ENCODE measurements around the gene DRG2.

Gene DRG2, protein sequence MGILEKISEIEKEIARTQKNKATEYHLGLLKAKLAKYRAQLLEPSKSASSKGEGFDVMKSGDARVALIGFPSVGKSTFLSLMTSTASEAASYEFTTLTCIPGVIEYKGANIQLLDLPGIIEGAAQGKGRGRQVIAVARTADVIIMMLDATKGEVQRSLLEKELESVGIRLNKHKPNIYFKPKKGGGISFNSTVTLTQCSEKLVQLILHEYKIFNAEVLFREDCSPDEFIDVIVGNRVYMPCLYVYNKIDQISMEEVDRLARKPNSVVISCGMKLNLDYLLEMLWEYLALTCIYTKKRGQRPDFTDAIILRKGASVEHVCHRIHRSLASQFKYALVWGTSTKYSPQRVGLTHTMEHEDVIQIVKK

DNA sequence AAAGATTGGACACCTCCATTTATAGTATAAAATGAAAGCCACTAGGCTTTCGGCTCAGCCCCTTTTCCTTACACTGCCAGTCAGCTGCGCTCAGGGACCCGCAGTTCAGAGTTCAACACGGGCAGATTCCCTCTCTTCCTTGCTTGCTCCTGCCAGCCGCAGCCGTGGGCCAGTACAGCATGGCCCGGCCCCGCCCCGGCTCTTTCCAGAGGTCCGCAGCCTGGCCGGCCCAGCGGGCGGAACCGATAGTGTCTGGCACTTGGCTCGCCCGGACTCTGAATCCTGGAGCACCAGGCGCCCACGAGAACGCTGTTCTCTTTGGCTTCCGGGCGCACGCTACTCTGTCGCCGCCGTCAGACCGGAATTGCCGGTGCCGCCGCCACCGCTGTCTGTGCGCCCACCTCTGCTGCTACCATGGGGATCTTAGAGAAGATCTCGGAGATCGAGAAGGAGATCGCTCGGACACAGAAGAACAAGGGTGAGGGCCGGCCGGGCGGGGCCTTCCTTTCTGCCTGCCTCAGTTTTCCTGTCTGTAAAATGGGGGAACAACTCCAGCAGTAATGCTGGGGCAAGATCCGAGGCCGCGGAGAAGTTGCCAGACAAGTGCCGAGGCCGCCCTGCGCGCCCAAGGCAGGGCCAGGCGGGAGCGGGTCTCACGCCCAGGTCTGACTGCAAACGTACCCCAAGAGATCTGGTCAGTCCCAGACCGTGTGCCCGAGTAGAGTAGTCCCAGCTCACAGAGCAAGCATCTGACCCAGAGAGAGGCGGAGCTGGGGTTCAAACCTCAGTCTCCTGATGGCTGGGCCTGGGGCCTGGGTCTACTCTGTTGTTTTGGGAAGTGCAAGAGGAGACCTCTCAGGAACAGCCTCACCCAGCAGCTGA is at the start of gene DRG2:
DRG2 (plus strand) TSS at position 339 of the 882 bp plus-strand sequence; CDS start at position 415, 76 bp downstream.
- TF ChIP-seq GATA1 (IDR thresholded peaks at IDR 0.05; ENCODE audit: low read depth, low read length): no peak
- TF ChIP-seq POLR2A (IDR thresholded peaks at IDR 0.05; ENCODE audit: low read length): peak; percentile 72

GRCh38 chr17:18038149-18038850 is 49.4 kb upstream of the DRG2 start:
- TF ChIP-seq GATA1 (IDR thresholded peaks at IDR 0.05; ENCODE audit: low read depth, low read length) (no peak), POLR2A (IDR thresholded peaks at IDR 0.05; ENCODE audit: low read length) (no peak)
- peak in 1 of 2 experiments; percentile 50 for DNase-seq

More for the DNA sequence above, at the start of gene DRG2:
- peak; percentile 94 to 96 for DNase-seq

- peak; percentile 100 for DNase-seq
- no peak for TF ChIP-seq GATA1 (IDR thresholded peaks at IDR 0.05; ENCODE audit: low read depth, low read length)
- peak; percentile 70 for TF ChIP-seq POLR2A (IDR thresholded peaks at IDR 0.05; ENCODE audit: low read length)
Observed at GRCh38 chr17:18038861-18039534, 48.8 kb upstream of the DRG2 start, which contains the start of the genes ATPAF2 and GID4. Gene ATPAF2 (minus strand): TSS chr17:18039168. CDS start chr17:18039013, 155 bp downstream. Gene GID4 (plus strand): TSS chr17:18039408. CDS start chr17:18039465, 57 bp downstream.

- peak; percentile 74 to 82 for DNase-seq
- no peak for TF ChIP-seq GATA1 (IDR thresholded peaks at IDR 0.05; ENCODE audit: low read depth, low read length)
Observed at GRCh38 chr17:18039535-18040260, 48.0 kb upstream of the DRG2 start.

GRCh38 chr17:18040261-18040858 is 47.4 kb upstream of the DRG2 start:
- TF ChIP-seq POLR2A (IDR thresholded peaks at IDR 0.05; ENCODE audit: low read length) (no peak), GATA1 (IDR thresholded peaks at IDR 0.05; ENCODE audit: low read depth, low read length) (no peak)
- peak in 1 of 2 experiments; percentile 47 for DNase-seq

GRCh38 chr17:18041776-18042175 is 46.0 kb upstream of the DRG2 start:
- TF ChIP-seq GATA1 (IDR thresholded peaks at IDR 0.05; ENCODE audit: low read depth, low read length): no peak

GRCh38 chr17:18042983-18043382 is 44.8 kb upstream of the DRG2 start:
- peak; percentile 56 to 70 for DNase-seq
- TF ChIP-seq POLR2A (IDR thresholded peaks at IDR 0.05; ENCODE audit: low read length) (no peak), GATA1 (IDR thresholded peaks at IDR 0.05; ENCODE audit: low read depth, low read length) (no peak)

More at GRCh38 chr17:18041776-18042175, 46.0 kb upstream of the DRG2 start:
- peak; percentile 31 to 36 for DNase-seq

GRCh38 chr17:18043491-18043890 is 44.3 kb upstream of the DRG2 start:
- TF ChIP-seq POLR2A (IDR thresholded peaks at IDR 0.05; ENCODE audit: low read length): no peak
- no peak for TF ChIP-seq GATA1 (IDR thresholded peaks at IDR 0.05; ENCODE audit: low read depth, low read length)
- peak; percentile 28 to 39 for DNase-seq

GRCh38 chr17:18044609-18045008 is 43.1 kb upstream of the DRG2 start:
- no peak for DNase-seq
- no peak for TF ChIP-seq GATA1 (IDR thresholded peaks at IDR 0.05; ENCODE audit: low read depth, low read length)
- no peak for TF ChIP-seq POLR2A (IDR thresholded peaks at IDR 0.05; ENCODE audit: low read length)

DNA sequence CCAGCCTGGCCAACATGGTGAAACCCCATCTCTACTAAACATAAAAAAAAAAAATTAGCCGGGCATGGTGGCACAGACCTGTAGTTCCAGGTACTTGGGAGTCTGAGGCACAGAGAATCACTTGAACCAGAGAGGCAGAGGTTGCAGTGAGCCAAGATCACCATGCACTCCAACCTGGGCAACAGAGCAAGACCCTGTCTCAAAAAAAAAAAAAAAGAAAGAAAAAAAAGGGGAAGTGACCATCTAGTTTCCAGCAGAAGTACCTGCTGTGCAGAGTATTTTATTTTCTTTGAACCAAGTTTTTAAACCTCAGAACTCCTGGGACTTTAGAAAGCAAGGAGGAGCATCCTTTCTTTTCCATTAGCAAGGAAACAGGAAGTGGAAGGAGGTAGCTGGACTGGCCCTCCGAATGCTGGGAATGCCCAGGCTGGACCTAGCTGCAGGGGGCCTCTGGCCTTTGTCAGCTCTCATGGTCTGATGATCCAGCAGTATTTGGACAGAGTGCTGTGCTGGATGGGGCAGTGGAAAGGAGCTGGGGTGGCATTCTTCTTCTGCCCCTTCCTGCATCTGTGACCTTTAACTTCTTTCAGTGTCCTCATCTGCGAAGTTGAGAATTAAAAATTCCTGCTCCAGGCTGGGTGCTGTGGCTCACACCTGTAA is 41.9 kb upstream of the DRG2 start:
- TF ChIP-seq GATA1 (IDR thresholded peaks at IDR 0.05; ENCODE audit: low read depth, low read length) (no peak), POLR2A (IDR thresholded peaks at IDR 0.05; ENCODE audit: low read length) (no peak)
- DNase-seq: no peak

DNA sequence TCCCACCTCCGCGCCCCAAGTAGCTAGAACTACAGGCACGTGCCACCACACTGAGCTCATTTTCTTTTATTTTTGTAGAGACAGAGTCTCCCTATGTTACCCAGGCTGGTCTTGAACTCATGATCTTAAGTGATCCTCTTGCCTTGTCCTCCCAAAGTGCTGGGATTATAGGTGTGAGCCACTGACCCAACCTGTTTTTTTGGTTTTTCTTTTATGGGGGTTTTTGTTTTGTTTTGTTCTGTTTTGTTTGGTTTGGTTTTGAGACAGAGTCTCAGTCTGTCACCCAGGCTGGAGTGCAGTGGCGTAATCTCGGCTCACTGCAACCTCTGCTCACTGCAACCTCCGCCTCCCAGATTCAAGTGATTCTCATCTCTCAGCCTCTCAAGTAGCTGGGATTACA is 32.2 kb upstream of the DRG2 start:
- no peak for TF ChIP-seq POLR2A (IDR thresholded peaks at IDR 0.05; ENCODE audit: low read length)
- no peak for TF ChIP-seq GATA1 (IDR thresholded peaks at IDR 0.05; ENCODE audit: low read depth, low read length)
- DNase-seq: no peak

DNA sequence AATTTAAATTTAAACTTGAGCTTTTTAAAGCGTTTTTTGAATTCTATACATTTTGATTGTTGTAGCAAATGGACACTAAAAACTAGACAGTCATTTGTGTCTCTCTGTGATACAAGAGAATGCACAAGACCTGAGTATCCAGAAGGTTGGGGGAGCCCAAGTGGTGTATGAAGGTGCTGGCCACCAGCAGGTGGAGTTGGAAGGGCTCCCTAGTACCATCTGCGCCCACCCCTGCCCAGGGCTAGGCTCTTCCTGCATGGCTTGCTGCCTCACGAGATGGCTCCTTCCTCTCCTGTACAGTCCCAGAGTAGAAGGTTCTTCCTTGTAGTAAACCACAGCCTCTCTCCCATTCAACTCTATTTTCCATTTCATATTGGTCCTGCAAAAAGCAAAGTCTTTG is 31.5 kb upstream of the DRG2 start:
- no peak for DNase-seq
- TF ChIP-seq GATA1 (IDR thresholded peaks at IDR 0.05; ENCODE audit: low read depth, low read length): no peak
- TF ChIP-seq POLR2A (IDR thresholded peaks at IDR 0.05; ENCODE audit: low read length): no peak

Data from erythroblast (primary cell).